ENCODE results near the gene PGM1. TPM values are rescaled to one million over a fixed set of nuclear protein-coding genes. Genes with fewer than 3 reads are reported as not detected.
A peak's percentile ranks its signal among the peaks of the same experiment; 100 is the strongest.

Gene PGM1
- total RNA-seq, 1 donor from 2014 or later: 77.3 TPM

GRCh38 chr1:63670164-63670563 lies 77.0 kb downstream of the PGM1 start:
- no peak for TF ChIP-seq CTCF (conservative IDR thresholded peaks at IDR 0.05; ENCODE audit: low read depth, low read length)
- no peak for DNase-seq (ENCODE audit: low read depth)
- H3K4me3 ChIP-seq (ENCODE audit: low read depth, low read length): no peak overlapping the region

GRCh38 chr1:63671514-63671913 lies 78.3 kb downstream of the PGM1 start:
- no peak overlapping the region for H3K4me3 ChIP-seq (ENCODE audit: low read depth, low read length)
- DNase-seq (ENCODE audit: low read depth): no peak
- TF ChIP-seq CTCF (conservative IDR thresholded peaks at IDR 0.05; ENCODE audit: low read depth, low read length): no peak

GRCh38 chr1:63674238-63674864 lies 81.1 kb downstream of the PGM1 start:
- peak; percentile 91 for TF ChIP-seq CTCF (conservative IDR thresholded peaks at IDR 0.05; ENCODE audit: low read depth, low read length)
- H3K4me3 ChIP-seq (ENCODE audit: low read depth, low read length): no peak overlapping the region
- peak; percentile 87 for DNase-seq (ENCODE audit: low read depth)

- no peak for DNase-seq (ENCODE audit: low read depth)
- no peak overlapping the region for H3K4me3 ChIP-seq (ENCODE audit: low read depth, low read length)
Observed at GRCh38 chr1:63674865-63675419, 81.7 kb downstream of the PGM1 start.

GRCh38 chr1:63675420-63675931 lies 82.3 kb downstream of the PGM1 start:
- no peak for DNase-seq (ENCODE audit: low read depth)
- TF ChIP-seq CTCF (conservative IDR thresholded peaks at IDR 0.05; ENCODE audit: low read depth, low read length): no peak
- no peak overlapping the region for H3K4me3 ChIP-seq (ENCODE audit: low read depth, low read length)

More at GRCh38 chr1:63674865-63675419, 81.7 kb downstream of the PGM1 start:
- TF ChIP-seq CTCF (conservative IDR thresholded peaks at IDR 0.05; ENCODE audit: low read depth, low read length): no peak

- no peak for DNase-seq (ENCODE audit: low read depth)
- no peak for TF ChIP-seq CTCF (conservative IDR thresholded peaks at IDR 0.05; ENCODE audit: low read depth, low read length)
- no peak overlapping the region for H3K4me3 ChIP-seq (ENCODE audit: low read depth, low read length)
Observed at GRCh38 chr1:63677497-63677896, 84.3 kb downstream of the PGM1 start.

GRCh38 chr1:63678200-63678599 lies 85.0 kb downstream of the PGM1 start:
- no peak for TF ChIP-seq CTCF (conservative IDR thresholded peaks at IDR 0.05; ENCODE audit: low read depth, low read length)
- no peak for DNase-seq (ENCODE audit: low read depth)
- no peak overlapping the region for H3K4me3 ChIP-seq (ENCODE audit: low read depth, low read length)
